ENCODE measurements around the gene ZNHIT6.
A peak's percentile ranks its signal among the peaks of the same experiment; 100 is the strongest.

ZNHIT6 gene

GRCh38 chr1:85621430-85621829, 86.8 kb downstream of the ZNHIT6 start:
- DNase-seq (ENCODE audit: low spot score) = no peak

- DNase-seq (ENCODE audit: low spot score) = no peak
These were observed 90.6 kb downstream of the ZNHIT6 start for GRCh38 chr1:85617633-85618100.

GRCh38 chr1:85616736-85617135, 91.5 kb downstream of the ZNHIT6 start:
- DNase-seq (ENCODE audit: low spot score) = no peak

- no peak for DNase-seq (ENCODE audit: low spot score)
These were observed 91.9 kb downstream of the ZNHIT6 start for GRCh38 chr1:85616364-85616705.

- no peak for DNase-seq (ENCODE audit: low spot score)
These were observed 92.5 kb downstream of the ZNHIT6 start for GRCh38 chr1:85615586-85616363.

GRCh38 chr1:85612704-85613361, 95.4 kb downstream of the ZNHIT6 start:
- peak; percentile 65 for DNase-seq (ENCODE audit: low spot score)

- DNase-seq (ENCODE audit: low spot score) = no peak
These were observed 96.4 kb downstream of the ZNHIT6 start for GRCh38 chr1:85611856-85612255.

GRCh38 chr1:85611425-85611824, 96.8 kb downstream of the ZNHIT6 start:
- no peak for DNase-seq (ENCODE audit: low spot score)

- no peak for DNase-seq (ENCODE audit: low spot score)
These were observed 98.3 kb downstream of the ZNHIT6 start for GRCh38 chr1:85609976-85610375.

- DNase-seq (ENCODE audit: low spot score) = no peak
These were observed 99.4 kb downstream of the ZNHIT6 start for GRCh38 chr1:85608851-85609250.

- no peak for DNase-seq (ENCODE audit: low spot score)
These were observed 100.3 kb downstream of the ZNHIT6 start for GRCh38 chr1:85607921-85608265.

GRCh38 chr1:85607126-85607920, 100.9 kb downstream of the ZNHIT6 start:
- no peak for DNase-seq (ENCODE audit: low spot score)

- DNase-seq (ENCODE audit: low spot score) = no peak
These were observed 101.8 kb downstream of the ZNHIT6 start for GRCh38 chr1:85606414-85606800.

- no peak for DNase-seq (ENCODE audit: low spot score)
These were observed 102.5 kb downstream of the ZNHIT6 start for GRCh38 chr1:85605484-85606413.

- DNase-seq (ENCODE audit: low spot score) = no peak
These were observed 103.8 kb downstream of the ZNHIT6 start for GRCh38 chr1:85604298-85604997.

- no peak for DNase-seq (ENCODE audit: low spot score)
These were observed 105.0 kb downstream of the ZNHIT6 start for GRCh38 chr1:85603086-85603880.

GRCh38 chr1:85602571-85602970, 105.7 kb downstream of the ZNHIT6 start:
- no peak for DNase-seq (ENCODE audit: low spot score)

GRCh38 chr1:85601901-85602300, 106.3 kb downstream of the ZNHIT6 start:
- DNase-seq (ENCODE audit: low spot score) = no peak

GRCh38 chr1:85599681-85600080, 108.6 kb downstream of the ZNHIT6 start:
- no peak for DNase-seq (ENCODE audit: low spot score)
